GM10266 (cell line): ENCODE results near the gene PLD4.

Source experiments
- DNase-seq: peaks from one replicate; pipeline ENCODE4 v3.0.0; 2012; ENCODE audit errors: extremely low spot score
- CTCF ChIP-seq: IDR thresholded peaks from 2 replicates; pipeline ENCODE4 v1.5.1; 2012; ENCODE audit warnings: mild to moderate bottlenecking, low read depth; ENCODE audit not compliant: control insufficient read depth, insufficient read depth; ENCODE audit errors: missing control alignments

Gene PLD4

GRCh38 chr14:104982548-104983230 lies 58.0 kb downstream of the PLD4 start:
- no peak for DNase-seq
- TF ChIP-seq CTCF = no peak
